Esophagus squamous epithelium (tissue), 5 donors: ENCODE measurements around the gene FCRL4. TPM values are rescaled to one million over a fixed set of nuclear protein-coding genes. Genes with fewer than 3 reads are reported as not detected.

ENCODE experiments used
- DNase-seq: peaks from one replicate; lab custom pipeline; 2025; lab: John Stamatoyannopoulos, UW
- H3K27ac ChIP-seq, 4 donors: fragments of 200-600 bp; sonication (generic); one replicate each; pipeline ENCODE4 v1.5.1; 2016 to 2019; ENCODE audit warnings: mild to moderate bottlenecking in 1 of 4
- H3K27me3 ChIP-seq, 4 donors: fragments of 200-600 bp; sonication (generic); 1 replicate in 3 of 4; 2 replicates in 1 of 4; pipeline versions ENCODE4 v1.5.1 to v1.6.0; 2017 to 2021; ENCODE audit warnings: antibody characterized with exemption in 1 of 4
- H3K36me3 ChIP-seq, 3 donors: fragments of 200-600 bp; sonication (generic); one replicate each; pipeline ENCODE4 v1.5.1; 2016 to 2019
- H3K4me1 ChIP-seq, 3 donors: fragments of 200-600 bp; sonication (generic); one replicate each; pipeline ENCODE4 v1.5.1; 2017 to 2019
- H3K4me3 ChIP-seq, 4 donors: fragments of 200-600 bp; sonication (generic); 1 replicate in 3 of 4; 2 replicates in 1 of 4; pipeline ENCODE4 v1.5.1; 2016 to 2019; ENCODE audit warnings: mild to moderate bottlenecking in 2 of 4, moderate library complexity in 1 of 4
- H3K9me3 ChIP-seq, 3 donors: fragments of 200-600 bp; sonication (generic); one replicate each; pipeline ENCODE4 v1.5.1; 2016 to 2019
- POLR2A ChIP-seq, 4 donors: fragments of 450-650 bp; IDR thresholded peaks; one replicate each; pipeline ENCODE4 v1.6.1; 2017; ENCODE audit warnings: antibody characterized with exemption in 4 of 4, mild to moderate bottlenecking in 4 of 4, moderate library complexity in 3 of 4
- WGBS, 2 donors: methylation state at CpG; one replicate each; pipeline ENCODE4 v1.1.5; 2018; 5-methylcytosine and 5-hydroxymethylcytosine counted together
- intact Hi-C: fragments of 100-400 bp; cut with DNase I; formaldehyde crosslinking; loops from one replicate; pipeline ENCODE4 v1.15.0; 2022
- total RNA-seq, 4 donors: library from RNA; depleted of rRNA; stranded (reverse); fragments of >200 nt; gene quantifications; one replicate each; pipeline ENCODE4 v1.1.0, GENCODE V29; 2016
- TF ChIP-seq, protein P1 (sequence below), 6 experiments: fragments of 450-650 bp in 4 of 6; fragments of 200-600 bp in 2 of 6; sonication (generic) in 2 of 6; IDR thresholded peaks; one replicate each; pipeline ENCODE4 v1.5.1; 2016 to 2019; ENCODE audit warnings: antibody characterized with exemption in 6 of 6, mild to moderate bottlenecking in 4 of 6, moderate library complexity in 4 of 6
- donor health status: DM: yes; HTN: yes; CAD: no.

The FCRL4 gene
- total RNA-seq, 4 donors from 2014 or later, result not detected

DNA sequence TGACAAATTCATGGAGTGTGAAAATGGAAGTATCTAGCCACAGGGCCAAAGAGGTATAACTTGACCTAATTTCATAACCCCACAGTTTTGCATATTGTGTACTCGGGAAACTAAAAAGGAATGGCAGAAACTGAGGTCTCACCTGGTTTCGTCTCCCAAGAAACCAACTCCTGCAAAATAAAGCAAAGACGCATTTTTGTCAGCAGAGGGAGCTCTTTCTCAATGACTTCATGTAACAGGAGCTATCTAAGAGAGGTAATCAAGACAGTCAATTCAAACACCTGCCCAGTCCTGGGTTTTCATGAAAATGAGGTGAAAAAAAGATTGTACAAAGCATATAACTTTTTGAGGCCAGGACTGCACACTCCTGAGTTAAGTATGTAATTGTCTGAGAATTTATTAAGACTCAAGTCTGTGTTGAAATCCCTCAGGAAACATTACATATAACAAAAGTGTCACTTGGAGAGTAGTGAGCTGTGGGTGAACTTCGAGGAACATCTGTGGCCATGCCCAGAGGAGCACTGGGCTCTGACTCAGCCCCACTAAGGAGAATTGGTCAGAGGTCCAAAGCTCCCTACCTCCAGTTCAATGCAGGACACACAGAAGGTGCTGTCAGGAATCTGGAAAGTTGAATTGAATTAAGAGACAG, 17.6 kb downstream of the FCRL4 start:
- no peak overlapping the region for H3K27ac ChIP-seq
- WGBS, 2 donors, result 10 to 13% methylated on average over 4 of the region's 4 CpGs
- H3K9me3 ChIP-seq, result peaks cover 0 to 10% (median 0%) of the 10 kb centered on the region in 3 donors
- H3K4me1 ChIP-seq, result no peaks in the 10 kb centered on the region
- TF ChIP-seq POLR2A (IDR thresholded peaks at IDR 0.05), result no peak
- TF ChIP-seq, protein P1, sequence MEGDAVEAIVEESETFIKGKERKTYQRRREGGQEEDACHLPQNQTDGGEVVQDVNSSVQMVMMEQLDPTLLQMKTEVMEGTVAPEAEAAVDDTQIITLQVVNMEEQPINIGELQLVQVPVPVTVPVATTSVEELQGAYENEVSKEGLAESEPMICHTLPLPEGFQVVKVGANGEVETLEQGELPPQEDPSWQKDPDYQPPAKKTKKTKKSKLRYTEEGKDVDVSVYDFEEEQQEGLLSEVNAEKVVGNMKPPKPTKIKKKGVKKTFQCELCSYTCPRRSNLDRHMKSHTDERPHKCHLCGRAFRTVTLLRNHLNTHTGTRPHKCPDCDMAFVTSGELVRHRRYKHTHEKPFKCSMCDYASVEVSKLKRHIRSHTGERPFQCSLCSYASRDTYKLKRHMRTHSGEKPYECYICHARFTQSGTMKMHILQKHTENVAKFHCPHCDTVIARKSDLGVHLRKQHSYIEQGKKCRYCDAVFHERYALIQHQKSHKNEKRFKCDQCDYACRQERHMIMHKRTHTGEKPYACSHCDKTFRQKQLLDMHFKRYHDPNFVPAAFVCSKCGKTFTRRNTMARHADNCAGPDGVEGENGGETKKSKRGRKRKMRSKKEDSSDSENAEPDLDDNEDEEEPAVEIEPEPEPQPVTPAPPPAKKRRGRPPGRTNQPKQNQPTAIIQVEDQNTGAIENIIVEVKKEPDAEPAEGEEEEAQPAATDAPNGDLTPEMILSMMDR (IDR thresholded peaks at IDR 0.05), result peak in 5 of 6 experiments; percentile 35 to 67 (median 58)
- no peak for DNase-seq
- intact Hi-C loops, result no loop called here
- peaks cover 0 to 25% (median 0%) of the 10 kb centered on the region in 4 donors for H3K27me3 ChIP-seq
- no peak overlapping the region for H3K4me3 ChIP-seq
- H3K36me3 ChIP-seq, result no peaks in the 10 kb centered on the region

GRCh38 chr1:157577420-157577819, 20.5 kb downstream of the FCRL4 start:
- TF ChIP-seq POLR2A (IDR thresholded peaks at IDR 0.05), result no peak
- TF ChIP-seq, protein P1 (IDR thresholded peaks at IDR 0.05), result no peak
- WGBS, 2 donors, result 57 to 77% methylated on average over 3 of the region's 3 CpGs
- H3K27me3 ChIP-seq, result peaks cover 0 to under 1% (median 0%) of the 10 kb centered on the region in 4 donors
- H3K9me3 ChIP-seq, result no peaks in the 10 kb centered on the region
- intact Hi-C loops, result no loop called here
- DNase-seq, result no peak
- H3K36me3 ChIP-seq, result no peaks in the 10 kb centered on the region
- H3K27ac ChIP-seq, result no peak overlapping the region
- no peaks in the 10 kb centered on the region for H3K4me1 ChIP-seq
- no peak overlapping the region for H3K4me3 ChIP-seq

DNA sequence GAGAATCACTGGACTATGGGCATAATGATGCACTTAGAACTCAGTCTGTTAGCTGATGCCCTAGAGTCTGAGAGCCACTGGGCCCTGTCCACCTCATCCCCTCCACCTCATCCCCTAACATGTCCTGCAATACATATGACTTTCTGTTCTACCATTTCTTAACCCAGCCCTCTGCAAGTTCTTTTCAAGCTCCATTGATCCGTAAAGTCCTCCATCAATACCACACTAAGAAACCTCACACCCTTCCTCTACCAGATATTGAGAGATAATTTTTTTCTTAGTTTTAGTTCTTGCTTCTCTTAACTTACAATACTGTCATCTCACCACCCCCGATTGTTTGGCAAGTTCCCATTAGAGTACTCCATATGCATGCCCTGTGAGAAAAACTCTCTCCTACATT, 22.1 kb downstream of the FCRL4 start:
- TF ChIP-seq, protein P1 (IDR thresholded peaks at IDR 0.05), result no peak
- no peak for TF ChIP-seq POLR2A (IDR thresholded peaks at IDR 0.05)
- no peaks in the 10 kb centered on the region for H3K36me3 ChIP-seq
- intact Hi-C loops, result no loop called here
- no peaks in the 10 kb centered on the region for H3K27me3 ChIP-seq
- H3K4me1 ChIP-seq, result no peaks in the 10 kb centered on the region
- H3K9me3 ChIP-seq, result no peaks in the 10 kb centered on the region
- 70 to 81% methylated on average over 2 of the region's 2 CpGs for WGBS, 2 donors
- DNase-seq, result no peak
- H3K4me3 ChIP-seq, result no peak overlapping the region
- H3K27ac ChIP-seq, result no peak overlapping the region

DNA sequence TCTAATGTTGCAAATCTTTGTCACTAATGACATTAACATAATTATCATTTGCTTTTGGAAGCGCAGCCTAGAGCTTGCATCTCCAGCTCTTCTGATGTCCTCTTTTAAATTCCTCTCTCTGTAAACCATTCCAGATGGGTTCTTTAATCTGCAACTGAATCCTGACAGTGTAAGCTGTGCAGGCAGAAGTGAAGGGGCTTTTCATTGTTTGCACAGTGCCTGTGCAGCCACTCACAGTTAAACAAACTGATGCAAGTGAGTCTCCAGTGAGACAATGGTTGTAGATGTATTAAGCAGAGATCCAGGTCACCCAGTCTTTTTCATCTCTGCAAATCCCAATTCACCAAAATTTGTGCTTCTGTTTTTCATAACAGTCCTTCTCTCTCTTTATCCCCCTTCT, 23.0 kb downstream of the FCRL4 start:
- no peaks in the 10 kb centered on the region for H3K27me3 ChIP-seq
- H3K4me1 ChIP-seq, result no peaks in the 10 kb centered on the region
- WGBS, 2 donors, result 61 to 63% methylated on average over 1 of the region's 1 CpG
- H3K27ac ChIP-seq, result no peak overlapping the region
- intact Hi-C loops, result no loop called here
- no peak overlapping the region for H3K4me3 ChIP-seq
- TF ChIP-seq POLR2A (IDR thresholded peaks at IDR 0.05), result no peak
- TF ChIP-seq, protein P1 (IDR thresholded peaks at IDR 0.05), result no peak
- DNase-seq, result no peak
- H3K9me3 ChIP-seq, result no peaks in the 10 kb centered on the region
- no peaks in the 10 kb centered on the region for H3K36me3 ChIP-seq

DNA sequence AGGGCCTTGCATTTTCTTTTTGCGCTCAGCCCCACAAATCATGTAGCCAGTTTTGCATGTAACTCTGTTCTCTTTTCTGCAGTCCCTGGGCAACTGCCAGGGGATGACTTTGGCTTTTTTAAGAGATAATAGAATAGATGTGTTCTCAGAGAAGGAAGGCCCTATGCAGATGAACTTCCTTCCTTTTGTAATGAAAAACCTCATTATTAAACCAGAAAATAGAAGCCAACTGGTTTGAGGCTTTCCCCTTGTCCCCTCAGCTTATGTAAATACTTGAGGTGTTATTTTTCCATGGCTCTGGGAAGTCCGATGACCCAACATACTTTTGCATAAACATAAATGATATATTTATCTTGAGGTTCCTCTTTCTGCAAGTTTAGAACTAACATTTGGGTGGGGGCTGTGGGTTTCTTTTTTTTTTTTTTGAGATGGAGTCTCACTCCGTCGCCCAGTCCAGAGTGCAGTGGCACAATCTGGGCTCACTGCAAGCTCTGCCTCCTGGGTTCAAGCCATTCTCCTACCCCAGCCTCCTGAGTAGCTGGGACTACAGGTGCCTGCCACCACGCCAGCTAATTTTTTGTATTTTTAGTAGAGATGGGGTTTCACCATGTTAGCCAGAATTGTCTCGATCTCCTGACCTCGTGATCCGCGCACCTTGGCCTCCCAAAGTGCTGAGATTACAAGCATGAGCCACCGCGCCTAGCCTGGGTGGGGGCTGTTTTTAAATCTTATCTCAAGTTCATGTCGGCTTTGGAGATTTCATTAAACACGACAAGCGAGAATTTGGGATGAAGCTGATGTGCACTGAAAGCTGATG, 31.2 kb downstream of the FCRL4 start:
- no peak for DNase-seq
- no peak for TF ChIP-seq POLR2A (IDR thresholded peaks at IDR 0.05)
- TF ChIP-seq, protein P1 (IDR thresholded peaks at IDR 0.05), result no peak
- Histone ChIP-seq H3K4me1 (no peaks in the 10 kb centered on the region), H3K9me3 (no peaks in the 10 kb centered on the region), H3K4me3 (no peak overlapping the region), H3K27ac (no peak overlapping the region), H3K27me3 (peaks cover 0 to 12% (median 0%) of the 10 kb centered on the region in 4 donors), H3K36me3 (no peaks in the 10 kb centered on the region)
- intact Hi-C loops, result no loop called here
- 59 to 80% methylated on average over 8 to 13 of the region's 14 CpGs for WGBS, 2 donors
